ENCODE measurements around the gene NDUFB4.
"Not testable (repeated sequence)": the region's sequence is repeated elsewhere in the genome, so short reads cannot be mapped to it uniquely, and the experiment has no call there.

Gene NDUFB4

GRCh38 chr3:120569222-120570057 lies 26.7 kb upstream of the NDUFB4 start:
- DNase-seq (ENCODE audit: low read depth in 1 of 2, low spot score in 1 of 2), result no peak

DNA sequence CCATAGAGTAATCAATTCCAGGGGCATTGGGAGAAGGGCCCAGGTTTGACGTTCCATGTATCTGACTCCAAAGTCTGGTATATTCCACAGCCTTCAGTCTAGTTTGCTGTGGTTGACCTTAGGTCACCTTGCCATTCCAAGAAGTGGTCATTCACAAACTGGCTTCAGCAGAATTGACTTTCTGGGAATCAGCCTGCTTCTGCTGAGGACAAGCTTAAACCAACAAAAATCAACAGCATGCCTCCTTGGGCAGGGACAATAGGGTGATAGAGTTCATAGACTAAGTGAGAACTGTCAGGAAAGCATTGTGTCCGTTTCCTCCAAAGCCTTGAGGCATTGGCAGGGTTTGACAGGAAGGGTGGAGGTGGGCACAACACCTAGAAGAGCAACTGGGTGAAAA lies 24.1 kb upstream of the NDUFB4 start:
- DNase-seq (ENCODE audit: low read depth in 1 of 2, low spot score in 1 of 2), result no peak

DNA sequence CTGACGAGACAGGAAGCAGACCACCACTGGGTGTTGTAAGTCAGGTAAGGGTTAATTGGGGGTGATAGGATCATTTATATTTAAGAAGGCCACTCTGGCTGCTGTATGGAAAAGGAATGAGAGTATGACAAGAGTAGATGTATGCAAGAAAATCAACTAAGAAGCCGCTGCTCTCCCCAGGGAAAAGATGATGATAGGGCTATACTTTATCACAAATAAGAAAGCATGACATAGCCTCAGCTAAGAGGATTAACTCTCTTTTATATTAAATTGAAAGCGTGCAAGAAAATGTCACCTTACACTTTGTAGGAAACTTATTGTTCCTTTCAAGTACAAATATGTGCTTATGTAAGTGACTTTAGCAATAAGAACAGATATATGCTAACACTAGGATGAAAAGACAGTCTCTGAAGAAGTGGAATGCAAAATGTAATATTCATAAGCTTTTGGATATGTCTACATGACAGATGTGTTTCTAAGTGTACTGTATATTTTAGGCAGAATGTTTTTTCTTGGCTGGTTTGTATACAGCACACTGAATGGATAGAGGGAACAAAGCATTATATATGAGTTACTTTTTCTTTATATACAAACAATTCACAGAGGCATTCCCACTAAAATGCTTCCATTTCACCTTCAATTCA lies 8.7 kb upstream of the NDUFB4 start:
- DNase-seq (ENCODE audit: low read depth in 1 of 2, low spot score in 1 of 2), result no peak

GRCh38 chr3:120595788-120596115 lies 384 bp upstream of the NDUFB4 start:
- DNase-seq (ENCODE audit: low read depth in 1 of 2, low spot score in 1 of 2), result no peak

- DNase-seq (ENCODE audit: low read depth in 1 of 2, low spot score in 1 of 2), result no peak
Observed at GRCh38 chr3:120596853-120597223, 702 bp downstream of the NDUFB4 start.

DNA sequence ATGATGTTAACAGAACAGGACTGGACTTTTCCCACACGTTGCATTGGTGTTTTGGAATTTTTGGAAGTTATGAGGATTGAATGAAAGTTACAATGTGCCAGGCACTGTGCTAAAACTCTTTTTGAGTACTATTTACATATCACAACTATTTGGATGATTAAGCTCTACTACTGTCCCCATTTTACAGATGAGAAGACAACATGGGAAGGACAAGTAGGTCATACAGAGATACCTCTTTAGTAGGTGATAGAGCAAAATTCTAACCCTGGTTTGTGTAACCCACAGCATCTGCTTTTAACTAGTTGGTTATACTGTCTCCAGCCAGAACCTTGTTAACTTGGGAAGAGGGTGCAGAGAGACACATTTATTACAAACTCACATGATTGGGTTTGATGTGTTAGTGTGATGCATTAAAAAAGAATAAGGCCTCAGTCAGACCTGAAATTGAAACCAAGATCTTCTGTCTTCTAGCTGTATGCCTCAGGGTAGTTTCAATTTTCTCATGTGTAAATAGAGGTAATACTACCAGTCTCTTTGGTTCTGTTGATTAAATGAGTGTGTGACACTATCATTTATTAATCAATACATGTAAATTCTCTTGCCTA lies 1.4 kb downstream of the NDUFB4 start:
- no peak for DNase-seq (ENCODE audit: low read depth in 1 of 2, low spot score in 1 of 2)

DNA sequence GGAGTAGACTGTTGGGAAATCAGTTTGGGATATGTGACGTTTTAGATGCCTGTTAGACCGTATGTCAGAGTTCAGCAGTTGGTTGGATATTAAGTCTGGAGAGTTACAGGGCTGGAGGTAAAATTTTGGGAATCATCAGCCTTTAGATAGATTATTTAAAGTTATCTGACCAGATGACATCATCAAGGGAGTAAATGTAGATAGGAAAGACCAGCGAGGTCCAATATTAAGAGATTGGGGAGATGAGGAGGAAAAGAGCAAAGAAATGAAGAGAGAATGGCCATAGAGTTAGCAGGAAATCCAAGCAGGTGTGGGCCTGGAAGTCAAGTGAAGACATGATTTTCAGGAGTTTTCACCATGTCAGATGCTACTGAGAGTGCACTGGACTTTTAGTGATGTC lies 3.1 kb downstream of the NDUFB4 start:
- no peak for DNase-seq (ENCODE audit: low read depth in 1 of 2, low spot score in 1 of 2)

DNA sequence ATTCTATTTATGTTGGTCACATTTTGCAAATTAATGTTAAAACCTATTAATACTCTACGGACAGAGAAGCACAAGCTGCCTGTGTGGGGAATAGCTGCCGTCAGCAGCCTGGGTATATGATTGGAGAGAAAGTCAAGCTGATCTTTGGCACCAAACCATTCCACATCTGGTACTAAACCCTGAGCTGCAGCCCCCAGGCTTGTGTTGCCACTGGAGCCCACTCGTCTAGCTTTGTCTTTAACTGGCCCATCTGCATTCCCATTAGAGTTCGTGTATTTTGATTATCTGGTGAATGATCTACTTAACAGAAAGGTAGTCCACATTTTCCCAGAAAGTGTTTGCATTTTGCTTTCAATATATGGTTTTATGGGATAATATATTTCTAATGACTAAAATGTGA lies 5.4 kb downstream of the NDUFB4 start:
- no peak for DNase-seq (ENCODE audit: low read depth in 1 of 2, low spot score in 1 of 2)

DNA sequence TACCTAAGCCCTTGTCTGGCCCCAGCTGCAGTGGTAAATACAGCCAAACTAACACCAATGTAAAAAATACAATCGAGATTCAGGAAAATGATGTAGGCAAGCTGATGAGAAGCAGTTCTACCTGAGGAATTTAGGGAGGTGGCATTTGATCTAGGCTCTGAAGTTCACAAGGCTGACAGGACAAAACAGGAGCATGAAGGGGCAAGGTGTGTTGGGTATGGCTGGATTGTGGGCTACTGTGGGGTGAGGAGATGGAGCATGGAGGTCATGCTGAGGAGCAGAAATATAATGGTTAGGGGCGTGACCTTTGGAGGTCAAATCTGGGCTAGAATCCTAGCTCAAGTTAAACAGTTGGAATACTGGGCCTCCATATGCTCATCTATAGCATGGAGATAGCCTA lies 6.5 kb downstream of the NDUFB4 start:
- no peak for DNase-seq (ENCODE audit: low read depth in 1 of 2, low spot score in 1 of 2)

- DNase-seq (ENCODE audit: low read depth in 1 of 2, low spot score in 1 of 2), result no peak
Observed at GRCh38 chr3:120604382-120604781, 8.2 kb downstream of the NDUFB4 start.

GRCh38 chr3:120604784-120605183 lies 8.6 kb downstream of the NDUFB4 start:
- DNase-seq (ENCODE audit: low read depth in 1 of 2, low spot score in 1 of 2), result no peak

DNA sequence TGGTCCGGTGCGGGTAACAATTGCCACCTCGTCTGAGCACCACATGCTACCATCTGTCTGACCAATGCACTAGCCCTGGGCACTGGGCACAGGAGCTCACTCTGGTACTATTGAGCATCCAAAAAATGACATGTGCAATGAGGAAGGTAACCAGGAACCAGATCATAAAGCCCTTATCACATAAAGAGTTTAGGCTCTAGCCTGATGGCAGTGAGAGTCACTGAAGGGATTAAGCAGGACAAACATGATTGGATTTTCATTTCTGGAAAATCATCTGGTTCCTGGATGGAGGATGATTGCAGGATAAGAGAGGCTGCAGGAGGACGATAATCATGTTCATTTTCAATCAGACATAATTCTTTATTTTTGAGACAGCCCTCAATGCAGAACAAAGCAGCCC lies 12.4 kb downstream of the NDUFB4 start:
- DNase-seq (ENCODE audit: low read depth in 1 of 2, low spot score in 1 of 2), result no peak

DNA sequence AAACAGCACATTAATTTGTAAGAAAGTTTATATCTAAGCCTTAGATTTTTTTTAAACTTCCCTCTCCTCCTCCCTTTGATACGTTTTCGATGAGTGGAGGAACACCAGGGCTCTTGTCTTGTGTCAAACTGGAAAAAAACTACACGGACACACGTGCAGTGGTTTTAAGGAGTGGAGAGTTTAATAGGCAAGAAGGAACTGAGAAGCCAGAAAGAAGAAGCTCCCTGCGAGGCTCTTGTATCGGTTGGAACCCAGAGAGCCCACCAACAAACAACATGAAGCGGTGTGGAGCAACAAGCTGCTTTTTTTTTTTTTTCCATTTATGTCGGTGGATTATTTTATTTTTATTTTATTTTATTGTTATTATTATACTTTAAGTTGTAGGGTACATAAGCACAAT lies 18.6 kb downstream of the NDUFB4 start:
- DNase-seq (ENCODE audit: low read depth in 1 of 2, low spot score in 1 of 2), result no peak

- no peak for DNase-seq (ENCODE audit: low read depth in 1 of 2, low spot score in 1 of 2)
Observed at GRCh38 chr3:120615847-120616609, 19.9 kb downstream of the NDUFB4 start.

DNA sequence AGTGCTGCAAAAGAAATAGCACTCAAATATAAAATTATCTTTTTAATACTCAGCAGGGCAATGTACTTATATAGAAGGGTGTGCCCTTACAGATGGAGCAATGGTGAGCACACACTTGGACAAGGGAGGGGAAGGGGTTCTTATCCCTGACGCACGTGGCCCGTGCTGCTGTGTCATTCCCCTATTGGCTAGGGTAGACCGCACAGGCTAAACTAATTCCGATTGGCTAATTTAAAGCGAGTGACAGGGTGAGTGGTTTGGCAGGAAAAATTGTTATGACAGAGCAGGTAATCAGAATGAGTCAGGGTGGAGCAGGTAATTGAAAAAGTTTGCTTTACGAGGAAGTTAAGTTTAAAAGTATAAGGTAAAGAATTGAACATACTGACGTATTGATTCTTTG lies 20.6 kb downstream of the NDUFB4 start:
- DNase-seq (ENCODE audit: low read depth in 1 of 2, low spot score in 1 of 2), result not testable (repeated sequence)

GRCh38 chr3:120622457-120622856 lies 26.3 kb downstream of the NDUFB4 start:
- no peak for DNase-seq (ENCODE audit: low read depth in 1 of 2, low spot score in 1 of 2)

DNA sequence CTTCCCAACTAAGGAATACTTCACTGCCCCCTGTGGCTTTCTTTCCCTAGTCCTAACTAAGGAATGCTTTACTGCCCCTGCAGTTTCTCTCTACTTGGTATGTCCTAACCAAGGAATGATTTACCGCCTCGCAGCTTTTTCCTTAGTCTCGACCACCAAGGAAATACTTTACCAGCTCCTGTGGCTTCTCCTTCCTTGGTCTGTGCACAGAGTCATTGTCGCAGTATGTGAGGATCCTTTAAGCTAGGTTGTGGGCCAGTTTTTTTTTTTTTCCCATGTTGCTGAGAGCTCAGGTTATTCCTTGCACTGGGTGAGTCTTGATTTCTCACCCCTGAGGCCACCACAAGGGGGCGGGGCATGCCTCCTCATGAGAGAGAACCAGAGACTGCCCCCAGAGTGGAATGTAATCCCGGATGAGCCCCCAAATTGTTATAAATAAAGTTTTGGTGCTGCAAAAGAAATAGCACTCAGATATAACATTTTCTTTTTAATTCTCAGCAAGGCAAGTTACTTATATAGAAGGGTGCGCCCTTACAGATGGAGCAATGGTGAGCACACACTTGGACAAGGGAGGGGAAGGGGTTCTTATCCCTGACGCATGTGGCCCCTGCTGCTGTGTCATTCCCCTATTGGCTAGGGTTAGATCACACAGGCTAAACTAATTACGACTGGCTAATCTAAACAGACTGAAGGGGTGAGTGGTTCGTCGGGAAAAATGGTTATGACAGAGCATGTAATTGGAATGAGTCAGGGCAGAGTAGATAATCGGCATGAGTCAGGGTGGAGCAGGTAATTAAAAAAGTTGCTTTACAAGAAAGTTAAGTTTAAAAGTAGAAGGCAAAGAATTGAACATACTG lies 27.0 kb downstream of the NDUFB4 start:
- DNase-seq (ENCODE audit: low read depth in 1 of 2, low spot score in 1 of 2), result no peak

DNA sequence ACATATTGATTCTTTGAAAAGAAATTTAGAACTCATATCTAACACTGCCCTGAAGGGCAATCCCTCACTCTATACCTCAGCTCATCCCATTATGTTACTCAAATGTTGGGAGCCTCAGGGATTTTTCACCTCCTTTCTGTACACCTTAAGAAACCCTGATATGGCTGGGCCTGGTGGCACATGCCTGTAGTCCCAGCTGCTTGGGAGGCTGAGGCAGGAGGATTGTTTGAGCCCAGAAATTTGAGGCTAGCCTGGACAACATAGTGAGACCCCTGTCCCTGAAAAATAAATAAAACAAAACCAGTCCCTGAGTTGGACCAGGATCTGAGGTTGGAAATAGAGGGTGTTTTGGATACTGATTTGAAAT lies 27.6 kb downstream of the NDUFB4 start:
- no peak for DNase-seq (ENCODE audit: low read depth in 1 of 2, low spot score in 1 of 2)

GRCh38 chr3:120625159-120625586 lies 29.0 kb downstream of the NDUFB4 start:
- DNase-seq (ENCODE audit: low read depth in 1 of 2, low spot score in 1 of 2), result no peak

- no peak for DNase-seq (ENCODE audit: low read depth in 1 of 2, low spot score in 1 of 2)
Observed at GRCh38 chr3:120634539-120634938, 38.4 kb downstream of the NDUFB4 start.
